C4-2B (cell line): ENCODE data around the gene SLC16A3.

Experiments
- H3K27ac ChIP-seq: fragments of 450-650 bp; 2 replicates; pipeline ENCODE4 v1.5.1; 2017
- CTCF ChIP-seq: fragments of 450-650 bp; conservative IDR thresholded peaks from 2 replicates; pipeline ENCODE4 v1.5.1; 2017; ENCODE audit warnings: mild to moderate bottlenecking
- ZFX ChIP-seq: fragments of 450-650 bp; IDR thresholded peaks from 2 replicates; pipeline ENCODE4 v1.6.1; 2017

The SLC16A3 gene

DNA sequence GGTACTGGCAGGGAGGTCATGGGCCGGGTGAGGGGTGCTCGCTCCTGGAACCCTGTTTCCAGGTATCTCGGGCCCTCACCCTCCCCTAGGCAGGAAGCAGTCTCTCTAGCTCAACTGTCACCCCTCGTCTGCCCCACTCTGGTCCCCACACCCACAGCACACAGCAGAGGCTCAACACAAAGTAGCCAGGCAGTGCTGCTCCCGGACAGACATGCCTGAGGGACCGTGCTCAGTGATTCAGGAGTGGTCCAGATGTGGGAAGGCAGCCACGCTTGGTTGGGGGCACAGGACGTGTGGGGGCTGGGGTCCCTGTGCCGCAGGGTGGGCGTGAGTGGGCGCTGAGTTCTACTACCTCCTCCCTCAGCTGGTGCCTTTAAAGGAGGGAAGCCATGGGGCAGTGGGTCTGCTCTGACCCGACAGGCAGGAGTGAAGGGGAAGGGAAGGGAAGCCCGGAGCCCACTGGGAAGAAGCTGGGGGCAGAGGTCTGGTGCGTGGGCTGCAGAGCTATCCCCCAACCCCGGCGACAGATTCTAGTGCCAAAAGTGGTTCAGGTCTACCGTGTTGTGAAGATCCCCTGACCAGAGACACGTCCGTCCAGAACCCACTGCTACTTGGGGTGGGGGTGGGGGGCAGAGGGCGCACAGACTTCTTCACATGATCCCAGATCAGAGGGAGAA lies 11.8 kb downstream of the SLC16A3 start:
- TF ChIP-seq ZFX = no peak
- no peak for TF ChIP-seq CTCF
- H3K27ac ChIP-seq = peak overlapping the region; percentile 68

- peak overlapping the region; percentile 68 for H3K27ac ChIP-seq
These were observed 12.5 kb downstream of the SLC16A3 start for GRCh38 chr17:82241183-82241925.

GRCh38 chr17:82241926-82242697 lies 13.3 kb downstream of the SLC16A3 start:
- no peak for TF ChIP-seq ZFX
- TF ChIP-seq CTCF = no peak
- peak overlapping the region; percentile 68 for H3K27ac ChIP-seq

More at GRCh38 chr17:82241183-82241925, 12.5 kb downstream of the SLC16A3 start:
- no peak for TF ChIP-seq CTCF
- TF ChIP-seq ZFX = no peak

- no peak for TF ChIP-seq ZFX
- H3K27ac ChIP-seq = peak overlapping the region; percentile 68
These were observed 13.8 kb downstream of the SLC16A3 start for GRCh38 chr17:82242698-82242976.

GRCh38 chr17:82242977-82243647 lies 14.3 kb downstream of the SLC16A3 start:
- no peak for TF ChIP-seq ZFX
- no peak for TF ChIP-seq CTCF
- H3K27ac ChIP-seq = peak overlapping the region; percentile 68

DNA sequence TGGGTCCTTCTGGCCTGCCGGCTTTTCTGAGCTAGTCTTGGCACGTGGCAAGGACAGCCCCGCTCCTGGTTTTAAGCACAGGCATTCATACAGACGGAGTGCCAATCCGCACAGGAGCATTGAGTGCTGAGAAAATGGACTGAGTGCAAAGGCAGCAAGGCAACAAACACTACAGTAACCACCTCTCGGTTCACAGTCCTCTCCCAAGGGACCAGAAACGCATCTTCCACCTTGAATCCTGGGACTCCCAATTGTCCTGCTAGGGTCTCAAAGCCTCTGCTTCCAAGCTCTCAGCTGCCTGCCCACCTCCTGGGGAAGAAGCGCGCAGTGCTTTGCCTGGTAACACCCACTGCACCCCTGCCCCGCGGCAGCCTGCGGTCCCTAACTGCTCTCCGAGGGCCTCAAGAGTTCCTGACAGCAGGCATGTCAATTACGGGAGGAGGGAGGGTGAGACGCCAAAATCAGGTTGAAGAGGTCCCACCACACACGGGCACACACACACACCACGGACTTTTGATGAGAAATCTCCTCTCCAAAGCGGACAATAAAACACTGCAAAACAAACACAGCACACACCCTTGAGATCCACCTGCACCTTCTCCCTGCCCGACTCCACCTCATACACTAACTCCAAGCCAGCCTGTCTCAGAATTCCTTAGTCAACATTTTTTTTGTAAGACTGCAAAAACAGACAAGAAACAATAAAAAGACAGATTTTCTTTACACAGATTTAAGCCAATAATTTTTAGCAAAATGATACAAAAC lies 15.0 kb downstream of the SLC16A3 start:
- H3K27ac ChIP-seq = peak overlapping the region; percentile 68
- no peak for TF ChIP-seq ZFX
- TF ChIP-seq CTCF = no peak

- H3K27ac ChIP-seq = no peak overlapping the region
- TF ChIP-seq CTCF (no peak; the same call in 1 of the 2 replicates), ZFX (no peak)
These were observed 15.7 kb downstream of the SLC16A3 start for GRCh38 chr17:82244413-82245133.
